Activated T-helper 9 cell treated with anti-CD3 and anti-CD28 coated beads, Interleukin-2, amount 50 U/mL, for 16 hours (primary cell): ENCODE data around the gene PRR22.
"Not testable (repeated sequence)": the region's sequence is repeated elsewhere in the genome, so short reads cannot be mapped to it uniquely, and the experiment has no call there.

Source experiments
- DNase-seq: peaks from one replicate; pipeline ENCODE4 v3.0.0-alpha.2; 2020; ENCODE audit warnings: low read depth

The PRR22 gene

GRCh38 chr19:5749505-5749904 is 35.0 kb downstream of the PRR22 start:
- DNase-seq = no peak

- not testable (repeated sequence) for DNase-seq
Measured at GRCh38 chr19:5748920-5749319, 35.6 kb downstream of the PRR22 start.

- DNase-seq = not testable (repeated sequence)
Measured at GRCh38 chr19:5744999-5745398, 39.5 kb downstream of the PRR22 start.

GRCh38 chr19:5743630-5744029 is 40.9 kb downstream of the PRR22 start:
- DNase-seq = no peak

- no peak for DNase-seq
Measured at GRCh38 chr19:5742051-5742450, 42.5 kb downstream of the PRR22 start.

- no peak for DNase-seq
Measured at GRCh38 chr19:5738423-5738822, 46.1 kb downstream of the PRR22 start.

GRCh38 chr19:5733172-5733571 is 51.4 kb downstream of the PRR22 start:
- not testable (repeated sequence) for DNase-seq
